DND-41 (cell line): ENCODE results near the gene KIFAP3.

Experiments used
- CTCF ChIP-seq: IDR thresholded peaks from 2 replicates; pipeline ENCODE4 v1.5.1; 2012; ENCODE audit warnings: borderline replicate concordance, low read length, moderate library complexity, mild to moderate bottlenecking; ENCODE audit not compliant: poor library complexity, severe bottlenecking; ENCODE audit errors: extremely low read depth
- EZH2 ChIP-seq: IDR thresholded peaks from 3 replicates; pipeline ENCODE4 v1.6.1; 2012; ENCODE audit warnings: borderline replicate concordance, low read depth, mild to moderate bottlenecking, moderate library complexity, low read length, inconsistent platforms; ENCODE audit not compliant: severe bottlenecking

- TF ChIP-seq CTCF (no peak), EZH2 (no peak)
Measured at GRCh38 chr1:170064821-170065220, 9.7 kb downstream of the KIFAP3 start.
